HepG2 (cell line): ENCODE data around the gene AP4E1. TPM values are rescaled to one million over a fixed set of nuclear protein-coding genes. Genes with fewer than 3 reads are reported as not detected.

Experiments used
- ATAC-seq: fragments of 200-7000 bp; cut with Tn5 transposase; 3 replicates; pipeline ENCODE4 v1.9.1; 2020; ENCODE audit warnings: mild to moderate bottlenecking, moderate library complexity
- BruUV-seq: library from RNA; stranded (reverse); fragments of 400-500 nt; replicated peaks from 2 replicates; lab custom pipeline; 2021; lab: Mats Ljungman, UMichigan
- CTCF ChIA-PET: fragments of 300-600 bp; formaldehyde crosslinking; extraction: SDS; loops from one replicate; lab custom pipeline; 2021; ENCODE audit warnings: low total read pairs, inconsistent platforms, low intra/inter-chr PET ratio; lab: Yijun Ruan, JAX
- POLR2A ChIA-PET: fragments of 350-600 bp; sonication (Branson Sonifier 250); formaldehyde crosslinking; loops from one replicate; lab custom pipeline; 2020; ENCODE audit warnings: antibody characterized with exemption, inconsistent platforms; lab: Yijun Ruan, JAX
- DNase-seq: peaks from one replicate; pipeline ENCODE4 v3.0.0-alpha.2; 2015; ENCODE audit warnings: low spot score
- FAIRE-seq: peaks from 3 replicates; lab custom pipeline; 2011; peaks lifted over from hg19 to GRCh38; lab: Jason Lieb, UNC
- H2AFZ ChIP-seq: one replicate; pipeline ENCODE4 v1.6.1; 2011; ENCODE audit warnings: low read length, inconsistent platforms
- H3K27ac ChIP-seq: fragments of 300-600 bp; 3 replicates; pipeline ENCODE4 v1.8.0; 2011; ENCODE audit warnings: mixed run types, mild to moderate bottlenecking, mixed read lengths, low read length, inconsistent platforms; ENCODE audit not compliant: insufficient read depth; ENCODE audit errors: extremely low read length
- H3K27me3 ChIP-seq, 2 experiments: fragments of 200-600 bp in 1 of 2; 2 replicates in 1 of 2; 3 replicates in 1 of 2; pipeline versions ENCODE4 v1.6.0 to v1.8.0; 2011; ENCODE audit warnings: low read length in 2 of 2, mild to moderate bottlenecking in 2 of 2, moderate library complexity in 2 of 2, inconsistent platforms in 1 of 2; ENCODE audit not compliant: insufficient read depth in 2 of 2, control insufficient read depth in 1 of 2
- H3K36me3 ChIP-seq, 2 experiments: fragments of 200-600 bp in 1 of 2; replicated peaks in 1 of 2; 2 replicates in 1 of 2; 3 replicates in 1 of 2; pipeline versions ENCODE4 v1.5.1 to v1.8.0; 2011; ENCODE audit warnings: low read length in 2 of 2, inconsistent platforms in 1 of 2; ENCODE audit not compliant: insufficient read depth in 2 of 2, control insufficient read depth in 1 of 2
- H3K4me1 ChIP-seq: 2 replicates; pipeline ENCODE4 v1.5.1; 2012; ENCODE audit warnings: low read length, inconsistent platforms; ENCODE audit not compliant: insufficient read depth
- H3K4me2 ChIP-seq: 2 replicates; pipeline ENCODE4 v1.6.0; 2011; ENCODE audit warnings: low read depth, low read length, inconsistent platforms
- H3K4me3 ChIP-seq, 3 experiments: fragments of 200-600 bp in 1 of 3; sonication (generic), shearing (Covaris generic) in 1 of 3; replicated peaks in 1 of 3; 2 replicates each; pipeline ENCODE4 v1.5.1; 2011 to 2016; ENCODE audit warnings: low read length in 3 of 3, inconsistent platforms in 2 of 3, low read depth in 2 of 3, mild to moderate bottlenecking in 2 of 3, control low read depth in 1 of 3, mixed read lengths in 1 of 3; ENCODE audit not compliant: insufficient read depth in 1 of 3
- H3K79me2 ChIP-seq: one replicate; pipeline ENCODE4 v1.6.1; 2011; ENCODE audit warnings: low read length, inconsistent platforms; ENCODE audit not compliant: insufficient read depth
- H3K9ac ChIP-seq: 2 replicates; pipeline ENCODE4 v1.6.0; 2011; ENCODE audit warnings: mild to moderate bottlenecking, low read depth, low read length, inconsistent platforms; ENCODE audit not compliant: insufficient read depth
- H3K9me3 ChIP-seq: 2 replicates; pipeline ENCODE4 v1.5.1; 2012; ENCODE audit warnings: mild to moderate bottlenecking, low read length
- H4K20me1 ChIP-seq: 2 replicates; pipeline ENCODE4 v1.6.0; 2011; ENCODE audit warnings: inconsistent platforms, mild to moderate bottlenecking, low read length, moderate library complexity; ENCODE audit not compliant: insufficient read depth
- ADNP ChIP-seq: sonication (generic); formaldehyde crosslinking; IDR thresholded peaks from 2 replicates; pipeline ENCODE4 v1.4.0; 2020; ENCODE audit warnings: missing genetic modification reagents
- ARNT ChIP-seq: fragments of 450-650 bp; IDR thresholded peaks from 2 replicates; pipeline ENCODE4 v1.6.1; 2017
- ELK4 ChIP-seq: sonication (generic); formaldehyde crosslinking; IDR thresholded peaks from 2 replicates; pipeline ENCODE4 v1.9.0; 2021; ENCODE audit warnings: missing genetic modification reagents, borderline replicate concordance
- ETS1 ChIP-seq: sonication (generic); formaldehyde crosslinking; IDR thresholded peaks from 2 replicates; pipeline ENCODE4 v1.4.0; 2020; ENCODE audit warnings: missing genetic modification reagents
- JUNB ChIP-seq: sonication (generic); formaldehyde crosslinking; IDR thresholded peaks from 2 replicates; pipeline ENCODE4 v1.8.0; 2022; ENCODE audit warnings: missing genetic modification reagents, mild to moderate bottlenecking, borderline replicate concordance
- MXD1 ChIP-seq: sonication (generic); formaldehyde crosslinking; IDR thresholded peaks from 2 replicates; pipeline ENCODE4 v1.4.0; 2020; ENCODE audit warnings: mild to moderate bottlenecking, missing genetic modification reagents
- SP140L ChIP-seq: sonication (generic); formaldehyde crosslinking; IDR thresholded peaks from 2 replicates; pipeline ENCODE4 v1.4.0; 2020; ENCODE audit warnings: missing genetic modification reagents, borderline replicate concordance
- SRF ChIP-seq: IDR thresholded peaks from 2 replicates; pipeline ENCODE4 v1.6.1; 2011; ENCODE audit warnings: mild to moderate bottlenecking, low read depth, low read length, moderate library complexity
- TEF ChIP-seq: sonication (generic); formaldehyde crosslinking; IDR thresholded peaks from 2 replicates; pipeline ENCODE4 v1.5.0; 2020; ENCODE audit warnings: missing genetic modification reagents
- ZNF3 ChIP-seq: IDR thresholded peaks from 2 replicates; pipeline ENCODE4 v1.7.0; 2017; ENCODE audit warnings: inconsistent platforms
- ZNF629 ChIP-seq: sonication (generic); formaldehyde crosslinking; conservative IDR thresholded peaks from 2 replicates; pipeline ENCODE4 v1.5.0; 2020; ENCODE audit warnings: missing genetic modification reagents
- WGBS: methylation state at CpG from one replicate; pipeline ENCODE4 v1.1.6; 2017; ENCODE audit warnings: low lambda C conversion rate; 5-methylcytosine and 5-hydroxymethylcytosine counted together
- in situ Hi-C: cut with HindIII; loops from 2 replicates; pipeline ENCODE4 v1.10.0; 2017; ENCODE audit warnings: low pct_unique_long_range_greater_than_20kb; ENCODE audit not compliant: extremely low pct_ligation_motif_present
- intact Hi-C: fragments of 100-400 bp; cut with micrococcal nuclease; formaldehyde crosslinking; loops from one replicate; pipeline ENCODE4 v1.10.0; 2022; ENCODE audit not compliant: unreplicated experiment
- polyA plus RNA-seq, 8 experiments: library from polyadenylated mRNA; depleted of rRNA in 3 of 8; stranded (reverse) in 7 of 8; unstranded in 1 of 8; fragments of >200 nt; fragmentation: Illumina TruSeq in 4 of 8; extraction: Trizol in 4 of 8; gene quantifications; 2 replicates each; pipeline versions ENCODE4 v1.2.1 to v1.2.3, GENCODE V29; 2011 to 2016; ENCODE audit warnings: low read depth in 4 of 8, missing spikeins in 1 of 8, mixed read lengths in 1 of 8; ENCODE audit not compliant: insufficient read depth in 1 of 8
- total RNA-seq, 5 experiments: library from RNA; depleted of rRNA; stranded (reverse); fragments of >200 nt; fragmentation: Illumina TruSeq; extraction: Trizol; gene quantifications; 2 replicates each; pipeline ENCODE4 v1.2.3, GENCODE V29; 2016; ENCODE audit warnings: low read depth in 1 of 5

Gene AP4E1
- total and polyA plus RNA-seq, 2 of the 13 experiments (the other 11 are each of a cell fraction or from before 2014, with no cell fraction given) = 2.2 to 7.8 TPM

- TF ChIP-seq ADNP (CRISPR knock-in tag) (no peak), SRF (no peak), ARNT (no peak), ZNF3 (CRISPR knock-in tag) (no peak)
These were observed 36.7 kb upstream of the AP4E1 start (continued) for GRCh38 chr15:50871832-50872231.

GRCh38 chr15:50872832-50873426, 35.6 kb upstream of the AP4E1 start:
- ChIA-PET POLR2A (no interaction called here), CTCF (no interaction called here)
- ATAC-seq (no peak), FAIRE-seq (no peak), DNase-seq (no peak)
- Histone ChIP-seq H3K27me3 (0 out of 5 replicates have a peak, but pooled peaks cover 0 to 5% of the 10 kb centered on the region in 2 experiments), H2AFZ (no peak overlapping the region), H3K27ac (no peak overlapping the region), H3K4me2 (no peak overlapping the region), H3K9ac (no peak overlapping the region), H3K9me3 (no peaks in the 10 kb centered on the region), H3K36me3 (no peaks in the 10 kb centered on the region), H3K4me1 (peaks cover 23% of the 10 kb centered on the region; the same call in 1 of the 2 replicates), H3K79me2 (no peaks in the 10 kb centered on the region), H4K20me1 (no peaks in the 10 kb centered on the region), H3K4me3 (no peak overlapping the region)
- no TSS peak for BruUV-seq
- TF ChIP-seq JUNB (CRISPR knock-in tag) = no peak
- no peak for TF ChIP-seq ELK4 (CRISPR knock-in tag)
- no peak for TF ChIP-seq TEF
- TF ChIP-seq ZNF629 (CRISPR knock-in tag) = no peak
- TF ChIP-seq MXD1 = no peak
- no peak for TF ChIP-seq ETS1 (CRISPR knock-in tag)
- TF ChIP-seq SP140L (CRISPR knock-in tag) = no peak
- in situ Hi-C loops (no loop called here), intact Hi-C loops (no loop called here)
- 6% methylated on average over 3 of the region's 3 CpGs for WGBS
